ENCODE results near the gene HOXB2.

GRCh38 chr17:48592577-48592976 lies 47.7 kb upstream of the HOXB2 start:
- TF ChIP-seq CTCF (IDR thresholded peaks at IDR 0.05; ENCODE audit: borderline replicate concordance, extremely low read depth, low read length, poor library complexity, severe bottlenecking) = no peak
- no peak for TF ChIP-seq EZH2 (IDR thresholded peaks at IDR 0.05; ENCODE audit: borderline replicate concordance, low read depth, low read length, severe bottlenecking)

Measured in DND-41 (cell line).